ENCODE results near the gene NOS1AP.

- TF ChIP-seq CTCF (conservative IDR thresholded peaks at IDR 0.05) (peak; percentile 76), ZFX (IDR thresholded peaks at IDR 0.05) (no peak)
These were observed 207.0 kb downstream of the NOS1AP start for GRCh38 chr1:162276493-162276892.

Measured in C4-2B (cell line).